H9 (cell line): ENCODE results near the gene RPL9. TPM values are rescaled to one million over a fixed set of nuclear protein-coding genes. Genes with fewer than 3 reads are reported as not detected.

Source experiments
- DNase-seq: peaks from one replicate; pipeline ENCODE4 v3.0.0-alpha.2; 2017
- H2AFZ ChIP-seq: one replicate; pipeline ENCODE4 v1.6.1; 2013; ENCODE audit warnings: mild to moderate bottlenecking, low read length, control low read depth, moderate library complexity
- H2AK5ac ChIP-seq: 2 replicates; pipeline ENCODE4 v1.6.1; 2013; ENCODE audit warnings: low read length, control low read depth, mixed read lengths; ENCODE audit not compliant: insufficient read length
- H2BK120ac ChIP-seq: one replicate; pipeline ENCODE4 v1.6.1; 2013; ENCODE audit warnings: low read depth, mild to moderate bottlenecking, low read length, control low read depth, inconsistent platforms; ENCODE audit not compliant: poor library complexity, severe bottlenecking
- H2BK12ac ChIP-seq: 2 replicates; pipeline ENCODE4 v1.6.1; 2013; ENCODE audit warnings: low read length, control low read depth, mixed read lengths, low read depth; ENCODE audit not compliant: insufficient read length
- H2BK15ac ChIP-seq: 2 replicates; pipeline ENCODE4 v1.6.1; 2013; ENCODE audit warnings: low read depth, low read length, control low read depth
- H2BK20ac ChIP-seq: one replicate; pipeline ENCODE4 v1.6.1; 2013; ENCODE audit warnings: low read depth, mild to moderate bottlenecking, low read length, control low read depth, inconsistent platforms; ENCODE audit not compliant: poor library complexity, severe bottlenecking
- H2BK5ac ChIP-seq: 2 replicates; pipeline ENCODE4 v1.6.1; 2013; ENCODE audit warnings: low read length, control low read depth, mixed read lengths; ENCODE audit not compliant: insufficient read length
- H3K14ac ChIP-seq: 2 replicates; pipeline ENCODE4 v1.6.1; 2013; ENCODE audit warnings: low read length, control low read depth; ENCODE audit not compliant: insufficient read depth
- H3K18ac ChIP-seq: 2 replicates; pipeline ENCODE4 v1.6.1; 2013; ENCODE audit warnings: low read depth, mild to moderate bottlenecking, mixed read lengths, low read length, control low read depth; ENCODE audit not compliant: insufficient read length
- H3K23ac ChIP-seq: 2 replicates; pipeline ENCODE4 v1.6.1; 2013; ENCODE audit warnings: low read length, control low read depth, mixed read lengths, low read depth; ENCODE audit not compliant: insufficient read length
- H3K23me2 ChIP-seq: 2 replicates; pipeline ENCODE4 v1.6.1; 2013; ENCODE audit warnings: low read depth, mild to moderate bottlenecking, mixed read lengths, low read length, control low read depth; ENCODE audit not compliant: insufficient read length, poor library complexity, severe bottlenecking
- H3K27ac ChIP-seq: 2 replicates; pipeline ENCODE4 v1.5.1; 2013; ENCODE audit warnings: low read length, control low read depth, mixed read lengths, low read depth; ENCODE audit not compliant: insufficient read length
- H3K27me3 ChIP-seq: 2 replicates; pipeline ENCODE4 v1.6.1; 2013; ENCODE audit warnings: low read length, control low read depth, inconsistent platforms; ENCODE audit not compliant: insufficient read depth
- H3K4ac ChIP-seq: 2 replicates; pipeline ENCODE4 v1.6.1; 2013; ENCODE audit warnings: low read depth, mild to moderate bottlenecking, control low read depth, inconsistent platforms, low read length, moderate library complexity
- H3K4me1 ChIP-seq: 2 replicates; pipeline ENCODE4 v1.6.1; 2013; ENCODE audit warnings: low read length, control low read depth, inconsistent platforms; ENCODE audit not compliant: insufficient read depth
- H3K4me2 ChIP-seq: 2 replicates; pipeline ENCODE4 v1.6.1; 2013; ENCODE audit warnings: low read length, control low read depth, mixed read lengths; ENCODE audit not compliant: insufficient read length, insufficient read depth
- H3K56ac ChIP-seq: 2 replicates; pipeline ENCODE4 v1.6.1; 2013; ENCODE audit warnings: low read depth, mild to moderate bottlenecking, mixed read lengths, low read length, control low read depth; ENCODE audit not compliant: insufficient read length
- H3K79me1 ChIP-seq: 2 replicates; pipeline ENCODE4 v1.6.1; 2013; ENCODE audit warnings: low read depth, mild to moderate bottlenecking, moderate library complexity, low read length, control low read depth, inconsistent platforms; ENCODE audit not compliant: insufficient read depth, poor library complexity, severe bottlenecking
- H3K79me2 ChIP-seq: 2 replicates; pipeline ENCODE4 v1.6.1; 2013; ENCODE audit warnings: low read length, control low read depth, inconsistent platforms; ENCODE audit not compliant: insufficient read depth
- H3K9ac ChIP-seq: 2 replicates; pipeline ENCODE4 v1.6.1; 2013; ENCODE audit warnings: low read length, control low read depth, mixed read lengths; ENCODE audit not compliant: insufficient read length; ENCODE audit errors: extremely low read depth
- H3K9me3 ChIP-seq: one replicate; pipeline ENCODE4 v1.6.1; 2013; ENCODE audit warnings: low read depth, low read length, inconsistent platforms; ENCODE audit not compliant: control insufficient read depth
- H3T11ph ChIP-seq: one replicate; pipeline ENCODE4 v1.6.1; 2013; ENCODE audit warnings: mild to moderate bottlenecking, low read length, control low read depth, inconsistent platforms
- H4K20me1 ChIP-seq: one replicate; pipeline ENCODE4 v1.6.1; 2013; ENCODE audit not compliant: control insufficient read depth, insufficient read length, insufficient read depth
- H4K5ac ChIP-seq: 2 replicates; pipeline ENCODE4 v1.6.1; 2013; ENCODE audit warnings: low read depth, mild to moderate bottlenecking, mixed read lengths, low read length, control low read depth; ENCODE audit not compliant: insufficient read length
- H4K8ac ChIP-seq: replicated peaks from 2 replicates; pipeline ENCODE4 v1.6.1; 2013; ENCODE audit warnings: low read length, control low read depth, mixed read lengths, low read depth; ENCODE audit not compliant: insufficient read length
- H4K91ac ChIP-seq: 2 replicates; pipeline ENCODE4 v1.6.1; 2013; ENCODE audit warnings: low read depth, mild to moderate bottlenecking, moderate library complexity, mixed read lengths, low read length, control low read depth; ENCODE audit not compliant: insufficient read length
- H3K27ac Mint-ChIP-seq, 3 experiments: 2 replicates in 2 of 3; 3 replicates in 1 of 3; pipeline ENCODE4 v1.8.0; 2020 to 2021; ENCODE audit warnings: mixed read lengths in 3 of 3, mild to moderate bottlenecking in 1 of 3, moderate library complexity in 1 of 3
- H3K27me3 Mint-ChIP-seq: 2 replicates; pipeline ENCODE4 v1.8.0; 2021; ENCODE audit warnings: low read depth, mild to moderate bottlenecking, moderate library complexity, mixed read lengths
- H3K36me3 Mint-ChIP-seq, 3 experiments: 2 replicates in 2 of 3; 3 replicates in 1 of 3; pipeline ENCODE4 v1.8.0; 2020 to 2021; ENCODE audit warnings: low read depth in 3 of 3, mixed read lengths in 3 of 3; ENCODE audit not compliant: insufficient read depth in 1 of 3
- H3K4me1 Mint-ChIP-seq, 2 experiments: 2 replicates each; pipeline ENCODE4 v1.8.0; 2020; ENCODE audit warnings: mixed read lengths in 2 of 2
- H3K4me3 Mint-ChIP-seq, 2 experiments: 2 replicates in 1 of 2; 3 replicates in 1 of 2; pipeline ENCODE4 v1.8.0; 2020 to 2021; ENCODE audit warnings: mild to moderate bottlenecking in 2 of 2, mixed read lengths in 2 of 2, moderate library complexity in 1 of 2
- H3K9me3 Mint-ChIP-seq, 2 experiments: 2 replicates in 1 of 2; 3 replicates in 1 of 2; pipeline ENCODE4 v1.8.0; 2020; ENCODE audit warnings: mild to moderate bottlenecking in 2 of 2, mixed read lengths in 2 of 2, moderate library complexity in 1 of 2
- WGBS: extraction: QIAGEN DNeasy Blood & Tissue Kit; methylation state at CpG from one replicate; pipeline ENCODE4 v1.1.7; 2013; ENCODE audit warnings: missing lambda C conversion rate, low lambda C conversion rate, mixed read lengths; ENCODE audit not compliant: insufficient read length; ENCODE audit errors: extremely low coverage; 5-methylcytosine and 5-hydroxymethylcytosine counted together
- total RNA-seq: library from RNA; stranded (reverse); gene quantifications from 2 replicates; pipeline ENCODE4 v1.2.1, GENCODE V29; 2021
- TF ChIP-seq, protein P1 (sequence below): fragments of 200-600 bp; sonication (generic); conservative IDR thresholded peaks from 3 replicates; pipeline ENCODE4 v1.8.0; 2021; ENCODE audit warnings: antibody characterized with exemption, mild to moderate bottlenecking

The RPL9 gene
- total RNA-seq, 1 experiment from 2014 or later, result 1,888 TPM

DNA sequence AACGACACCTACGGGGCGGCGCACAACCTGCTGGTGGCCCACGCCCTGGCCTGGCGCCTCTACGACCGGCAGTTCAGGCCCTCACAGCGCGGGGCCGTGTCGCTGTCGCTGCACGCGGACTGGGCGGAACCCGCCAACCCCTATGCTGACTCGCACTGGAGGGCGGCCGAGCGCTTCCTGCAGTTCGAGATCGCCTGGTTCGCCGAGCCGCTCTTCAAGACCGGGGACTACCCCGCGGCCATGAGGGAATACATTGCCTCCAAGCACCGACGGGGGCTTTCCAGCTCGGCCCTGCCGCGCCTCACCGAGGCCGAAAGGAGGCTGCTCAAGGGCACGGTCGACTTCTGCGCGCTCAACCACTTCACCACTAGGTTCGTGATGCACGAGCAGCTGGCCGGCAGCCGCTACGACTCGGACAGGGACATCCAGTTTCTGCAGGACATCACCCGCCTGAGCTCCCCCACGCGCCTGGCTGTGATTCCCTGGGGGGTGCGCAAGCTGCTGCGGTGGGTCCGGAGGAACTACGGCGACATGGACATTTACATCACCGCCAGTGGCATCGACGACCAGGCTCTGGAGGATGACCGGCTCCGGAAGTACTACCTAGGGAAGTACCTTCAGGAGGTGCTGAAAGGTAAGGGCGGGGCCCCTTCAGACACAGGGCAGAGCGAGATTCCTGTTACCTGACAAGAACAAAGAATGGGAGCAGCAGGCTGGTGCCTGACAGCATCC, 11.7 kb downstream of the RPL9 start:
- no peak overlapping the region for H2AFZ ChIP-seq
- H3K18ac ChIP-seq, result peak overlapping the region; percentile 41
- no peak overlapping the region for H3K23ac ChIP-seq
- no peaks in the 10 kb centered on the region for H3K23me2 ChIP-seq
- H4K91ac ChIP-seq, result no peak overlapping the region
- no peak overlapping the region for H3K4me2 ChIP-seq
- no peak overlapping the region for H2BK5ac ChIP-seq
- no peak overlapping the region for H2BK15ac ChIP-seq
- no peak overlapping the region for H4K8ac ChIP-seq
- H2BK12ac ChIP-seq, result no peak overlapping the region
- H3K56ac ChIP-seq, result no peak overlapping the region
- no peaks in the 10 kb centered on the region for H4K20me1 ChIP-seq
- H3K4ac ChIP-seq, result no peak overlapping the region
- no peaks in the 10 kb centered on the region for H3K79me1 ChIP-seq
- H3K9me3 Mint-ChIP-seq, result no peaks in the 10 kb centered on the region
- H2BK120ac ChIP-seq, result no peak overlapping the region
- no peak overlapping the region for H3K9ac ChIP-seq
- H3K9me3 ChIP-seq, result no peaks in the 10 kb centered on the region
- no peaks in the 10 kb centered on the region for H3K4me1 ChIP-seq
- no peaks in the 10 kb centered on the region for H3K79me2 ChIP-seq
- H2BK20ac ChIP-seq, result no peak overlapping the region
- H2AK5ac ChIP-seq, result no peak overlapping the region
- peaks cover 2 to 22% (median 9%) of the 10 kb centered on the region in 3 experiments; a peak in 5 of 7 replicates for H3K36me3 Mint-ChIP-seq
- peak overlapping the region in 1 of 2 experiments; percentile 66; a peak in 2 of 5 replicates for H3K4me3 Mint-ChIP-seq
- H3K27ac ChIP-seq, result no peak overlapping the region
- WGBS, result no CpG with 5 or more reads among the region's 61 CpGs
- peak overlapping the region in 2 of 3 experiments; percentile 62 to 80; a peak in 2 of 7 replicates for H3K27ac Mint-ChIP-seq
- H3T11ph ChIP-seq, result no peak overlapping the region
- peaks cover under 1 to 3% of the 10 kb centered on the region in 2 experiments; a peak in 1 of 4 replicates for H3K4me1 Mint-ChIP-seq
- TF ChIP-seq, protein P1, sequence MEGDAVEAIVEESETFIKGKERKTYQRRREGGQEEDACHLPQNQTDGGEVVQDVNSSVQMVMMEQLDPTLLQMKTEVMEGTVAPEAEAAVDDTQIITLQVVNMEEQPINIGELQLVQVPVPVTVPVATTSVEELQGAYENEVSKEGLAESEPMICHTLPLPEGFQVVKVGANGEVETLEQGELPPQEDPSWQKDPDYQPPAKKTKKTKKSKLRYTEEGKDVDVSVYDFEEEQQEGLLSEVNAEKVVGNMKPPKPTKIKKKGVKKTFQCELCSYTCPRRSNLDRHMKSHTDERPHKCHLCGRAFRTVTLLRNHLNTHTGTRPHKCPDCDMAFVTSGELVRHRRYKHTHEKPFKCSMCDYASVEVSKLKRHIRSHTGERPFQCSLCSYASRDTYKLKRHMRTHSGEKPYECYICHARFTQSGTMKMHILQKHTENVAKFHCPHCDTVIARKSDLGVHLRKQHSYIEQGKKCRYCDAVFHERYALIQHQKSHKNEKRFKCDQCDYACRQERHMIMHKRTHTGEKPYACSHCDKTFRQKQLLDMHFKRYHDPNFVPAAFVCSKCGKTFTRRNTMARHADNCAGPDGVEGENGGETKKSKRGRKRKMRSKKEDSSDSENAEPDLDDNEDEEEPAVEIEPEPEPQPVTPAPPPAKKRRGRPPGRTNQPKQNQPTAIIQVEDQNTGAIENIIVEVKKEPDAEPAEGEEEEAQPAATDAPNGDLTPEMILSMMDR, result no peak; the same call in 2 of the 3 replicates
- H3K27me3 Mint-ChIP-seq, result no peaks in the 10 kb centered on the region
- no peaks in the 10 kb centered on the region for H3K27me3 ChIP-seq
- H3K14ac ChIP-seq, result peak overlapping the region; percentile 21
- no peak overlapping the region for H4K5ac ChIP-seq
- DNase-seq, result peak; percentile 82
